COLO668 (cell line): ENCODE results near the gene PNPLA6.
"Not testable (repeated sequence)": the region's sequence is repeated elsewhere in the genome, so short reads cannot be mapped to it uniquely, and the experiment has no call there.

Experiments used
- DNase-seq: peaks from one replicate; lab custom pipeline; 2025; ENCODE audit not compliant: unreplicated experiment; lab: John Stamatoyannopoulos, UW

Gene PNPLA6

GRCh38 chr19:7552781-7553180 lies 17.3 kb downstream of the PNPLA6 start:
- no peak for DNase-seq

GRCh38 chr19:7554565-7554964 lies 19.0 kb downstream of the PNPLA6 start:
- no peak for DNase-seq

- DNase-seq: no peak
Measured at GRCh38 chr19:7554990-7555864, 19.7 kb downstream of the PNPLA6 start.

- no peak for DNase-seq
Measured at GRCh38 chr19:7556696-7557315, 21.3 kb downstream of the PNPLA6 start.

DNA sequence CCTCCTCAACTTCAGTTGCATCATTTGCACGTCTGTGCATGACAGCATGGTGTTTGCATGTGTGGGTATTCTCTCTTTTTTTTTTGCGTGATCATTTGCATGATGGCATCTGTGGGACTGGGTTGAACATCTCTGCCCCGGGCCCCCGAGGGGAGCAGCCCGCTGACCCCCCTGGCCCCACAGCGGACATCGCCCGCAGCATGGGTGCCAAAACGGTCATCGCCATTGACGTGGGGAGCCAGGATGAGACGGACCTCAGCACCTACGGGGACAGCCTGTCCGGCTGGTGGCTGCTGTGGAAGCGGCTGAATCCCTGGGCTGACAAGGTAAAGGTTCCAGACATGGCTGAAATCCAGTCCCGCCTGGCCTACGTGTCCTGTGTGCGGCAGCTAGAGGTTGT lies 23.1 kb downstream of the PNPLA6 start:
- DNase-seq: no peak

DNA sequence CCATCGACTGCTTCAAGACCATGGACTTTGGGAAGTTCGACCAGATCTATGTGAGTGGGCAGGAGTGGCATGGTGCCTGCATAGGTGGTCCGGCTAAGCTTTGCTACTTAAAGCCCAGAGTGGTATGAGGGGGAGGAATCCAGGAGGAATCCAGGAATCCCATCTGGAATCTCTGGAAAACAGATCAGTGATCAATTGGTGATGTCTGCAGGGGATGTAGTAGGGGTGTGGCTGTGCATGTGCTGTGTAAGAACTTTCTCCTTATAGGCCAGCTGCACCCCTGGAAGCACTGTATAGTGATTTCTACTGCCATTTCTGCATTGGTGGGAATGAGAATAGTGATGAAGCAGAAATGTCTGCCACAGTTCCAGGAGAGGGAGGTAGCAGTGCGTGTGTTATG lies 23.6 kb downstream of the PNPLA6 start:
- DNase-seq: no peak

DNA sequence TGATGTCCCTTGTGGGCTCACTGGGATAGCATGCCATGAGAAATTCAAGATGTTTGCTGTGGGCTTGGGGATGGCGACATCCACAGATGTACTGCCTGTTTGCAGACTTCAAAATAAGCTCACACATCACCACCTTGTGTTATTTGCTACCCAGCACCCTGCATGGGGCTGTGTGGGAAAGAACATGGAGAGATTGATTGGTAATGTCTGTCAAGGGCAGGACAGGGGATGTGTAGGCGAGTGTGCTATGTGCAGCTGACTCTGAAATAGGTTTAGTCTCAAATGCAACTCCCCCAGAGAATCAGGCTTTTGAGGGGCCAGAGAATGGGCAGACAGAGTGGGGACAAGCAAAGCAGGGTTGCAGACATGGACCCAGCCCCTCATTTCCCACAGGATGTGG lies 24.7 kb downstream of the PNPLA6 start:
- no peak for DNase-seq

- DNase-seq: no peak
Measured at GRCh38 chr19:7561325-7561724, 25.8 kb downstream of the PNPLA6 start.

- DNase-seq: no peak
Measured at GRCh38 chr19:7562646-7563393, 27.3 kb downstream of the PNPLA6 start.

DNA sequence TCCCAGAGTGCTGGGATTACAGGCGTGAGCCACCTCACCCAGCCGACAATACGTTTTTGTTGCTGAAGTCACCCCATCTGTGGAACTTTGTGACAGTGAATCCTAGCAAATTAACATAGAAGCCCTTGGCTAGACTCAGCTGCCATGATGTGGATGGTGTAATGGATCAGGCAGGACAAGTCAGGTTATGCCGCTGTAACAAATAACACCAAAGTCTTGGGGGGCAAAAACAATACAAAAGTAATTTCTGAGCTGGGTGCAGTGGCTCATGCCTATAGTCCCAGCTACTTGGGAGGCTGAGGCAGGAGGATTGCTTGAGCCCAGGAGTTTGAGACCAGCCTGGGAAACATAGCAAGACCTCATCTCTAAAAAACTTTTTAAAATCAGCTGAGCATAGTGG lies 29.3 kb downstream of the PNPLA6 start:
- no peak for DNase-seq

- no peak for DNase-seq
Measured at GRCh38 chr19:7565332-7565731, 29.8 kb downstream of the PNPLA6 start.

GRCh38 chr19:7570761-7571160 lies 35.2 kb downstream of the PNPLA6 start:
- DNase-seq: no peak

GRCh38 chr19:7575434-7576040 lies 40.0 kb downstream of the PNPLA6 start:
- no peak for DNase-seq

- not testable (repeated sequence) for DNase-seq
Measured at GRCh38 chr19:7577422-7577821, 41.9 kb downstream of the PNPLA6 start.

GRCh38 chr19:7578127-7578526 lies 42.6 kb downstream of the PNPLA6 start:
- DNase-seq: no peak

DNA sequence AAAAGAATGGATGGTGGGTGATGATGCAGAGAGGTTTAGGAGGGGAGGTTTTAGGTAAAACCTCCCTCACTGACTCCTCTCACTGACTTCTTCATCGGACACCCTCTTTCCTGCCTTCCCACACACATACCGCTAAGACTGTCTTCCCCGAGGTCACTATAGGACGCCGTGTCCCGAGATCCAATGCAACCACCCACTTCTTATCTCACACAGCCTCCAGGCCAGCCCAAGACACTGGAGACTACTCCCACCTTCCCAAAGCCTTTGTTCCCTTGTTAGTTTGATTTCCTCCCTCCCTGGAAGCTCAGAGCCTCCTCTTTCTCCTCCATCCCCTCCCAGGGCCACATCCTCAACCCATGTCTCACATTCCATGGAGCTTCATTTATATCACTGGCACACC lies 43.7 kb downstream of the PNPLA6 start:
- no peak for DNase-seq

GRCh38 chr19:7582446-7582845 lies 46.9 kb downstream of the PNPLA6 start:
- no peak for DNase-seq

GRCh38 chr19:7589822-7590221 lies 54.3 kb downstream of the PNPLA6 start:
- no peak for DNase-seq

- no peak for DNase-seq
Measured at GRCh38 chr19:7590256-7590655, 54.7 kb downstream of the PNPLA6 start.

DNA sequence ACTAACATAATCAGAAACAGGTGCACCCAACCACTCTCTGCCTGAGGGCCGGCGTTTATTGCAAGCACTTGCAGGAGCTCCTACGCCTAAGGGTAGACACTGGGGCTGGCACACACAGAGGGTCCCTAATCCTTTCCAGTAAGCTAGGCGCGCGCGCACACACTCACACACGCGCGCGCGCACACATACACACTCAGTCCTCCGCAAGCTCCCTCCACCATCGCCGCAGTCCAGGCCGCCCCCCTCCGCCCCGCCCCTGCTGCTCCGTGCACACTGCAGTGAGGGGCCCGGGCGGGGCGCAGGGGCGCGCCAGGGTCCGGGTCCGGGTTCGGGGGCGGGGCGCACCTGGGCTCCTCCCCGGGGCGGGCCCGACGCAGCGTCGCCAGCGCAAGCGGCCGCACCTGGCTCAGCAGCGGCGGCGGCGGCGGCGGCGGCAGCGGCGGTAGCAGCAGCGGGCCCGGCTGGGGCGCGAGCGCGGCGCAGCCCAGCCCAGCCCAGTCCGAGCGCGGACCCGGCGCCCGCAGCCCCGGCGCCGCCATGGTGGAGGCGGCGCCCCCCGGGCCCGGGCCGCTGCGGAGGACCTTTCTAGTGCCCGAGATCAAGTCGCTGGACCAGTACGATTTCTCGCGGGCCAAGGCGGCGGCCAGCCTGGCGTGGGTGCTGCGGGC lies 60.1 kb downstream of the PNPLA6 start, which contains the start of gene CAMSAP3:
TSS of gene CAMSAP3 (plus strand) at position 398 of the 668 bp plus-strand sequence. CDS start at position 538, 140 bp downstream.
- peak; percentile 82 for DNase-seq
